GM12891 (cell line): Measurements from ENCODE around the gene MYO7B.

ENCODE experiments used
- DNase-seq: peaks from one replicate; pipeline ENCODE4 v3.0.0; 2011; ENCODE audit warnings: low spot score; ENCODE audit not compliant: insufficient read length
- FAIRE-seq: peaks from 2 replicates; lab custom pipeline; 2011; peaks lifted over from hg19 to GRCh38; lab: Jason Lieb, UNC
- PAX5 ChIP-seq: IDR thresholded peaks from 2 replicates; pipeline ENCODE4 v1.6.1; 2011; ENCODE audit warnings: low read length, moderate library complexity, mild to moderate bottlenecking; ENCODE audit not compliant: insufficient read depth, severe bottlenecking
- POLR2A ChIP-seq: IDR thresholded peaks from 2 replicates; pipeline ENCODE4 v1.6.1; 2011; ENCODE audit warnings: low read depth, low read length, control low read depth
- POLR2AphosphoS5 ChIP-seq: IDR thresholded peaks from 2 replicates; pipeline ENCODE4 v1.6.1; 2011; ENCODE audit warnings: low read depth, low read length, control low read depth
- POU2F2 ChIP-seq: IDR thresholded peaks from 2 replicates; pipeline ENCODE4 v1.6.1; 2011; ENCODE audit warnings: low read depth, mild to moderate bottlenecking, control low read depth, low read length, moderate library complexity
- SPI1 ChIP-seq: IDR thresholded peaks from 2 replicates; pipeline ENCODE4 v1.6.1; 2011; ENCODE audit warnings: low read depth, low read length, control low read depth
- TAF1 ChIP-seq: IDR thresholded peaks from 2 replicates; pipeline ENCODE4 v1.6.1; 2011; ENCODE audit warnings: low read depth, low read length, control low read depth

The MYO7B gene

GRCh38 chr2:127563458-127564428, 28.3 kb downstream of the MYO7B start:
- peak; percentile 81 for DNase-seq
- peak; percentile 96 for FAIRE-seq

GRCh38 chr2:127564429-127565260, 29.2 kb downstream of the MYO7B start:
- DNase-seq: no peak
- FAIRE-seq: peak; percentile 76
- 0 out of 2 replicates have a peak, but pooled peaks have one; percentile 21 for TF ChIP-seq SPI1
- TF ChIP-seq POLR2A: no peak

More at GRCh38 chr2:127563458-127564428, 28.3 kb downstream of the MYO7B start:
- TF ChIP-seq SPI1 (peak; percentile 53; the same call in 1 of the 2 replicates), POU2F2 (no peak; the same call in 1 of the 2 replicates), PAX5 (no peak), POLR2A (no peak)

- FAIRE-seq (no peak), DNase-seq (no peak)
- no peak for TF ChIP-seq POLR2A
- no peak for TF ChIP-seq SPI1
- TF ChIP-seq PAX5: no peak
- TF ChIP-seq POLR2AphosphoS5: no peak
- TF ChIP-seq POU2F2: no peak
- no peak for TF ChIP-seq TAF1
These were observed 30.0 kb downstream of the MYO7B start for GRCh38 chr2:127565261-127566138.

DNA sequence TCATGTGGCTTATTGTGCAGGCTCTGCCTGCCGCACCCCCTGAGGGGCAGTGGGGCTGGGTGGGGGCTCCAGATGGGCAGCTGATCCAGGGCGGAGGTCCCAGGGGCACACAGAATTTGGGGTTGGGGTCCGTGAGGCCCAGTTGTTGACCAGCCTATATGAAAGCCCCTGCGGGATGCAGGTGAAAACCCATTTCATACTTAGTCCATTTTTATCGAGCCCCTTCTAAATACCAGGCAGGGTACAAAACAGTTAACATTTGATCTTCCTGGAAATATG, 30.6 kb downstream of the MYO7B start:
- FAIRE-seq (no peak), DNase-seq (no peak)
- TF ChIP-seq SPI1: no peak
- TF ChIP-seq POLR2AphosphoS5: no peak
- no peak for TF ChIP-seq POU2F2
- no peak for TF ChIP-seq POLR2A
- no peak for TF ChIP-seq PAX5
- TF ChIP-seq TAF1: no peak

DNA sequence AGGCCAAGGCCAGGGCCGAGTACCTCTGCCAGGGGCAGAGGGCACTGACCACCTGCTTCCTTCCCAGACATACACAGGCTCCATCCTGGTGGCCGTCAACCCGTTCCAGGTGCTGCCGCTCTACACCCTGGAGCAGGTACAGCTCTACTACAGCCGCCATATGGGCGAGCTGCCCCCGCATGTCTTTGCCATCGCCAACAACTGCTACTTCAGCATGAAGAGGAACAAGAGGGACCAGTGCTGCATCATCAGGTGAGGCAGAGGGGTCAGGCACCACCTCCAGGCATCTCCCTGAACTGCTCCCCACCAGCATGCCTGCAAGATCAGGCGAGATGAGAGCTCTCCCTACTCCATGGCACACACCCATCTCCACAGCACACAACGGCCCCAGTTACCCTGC, 31.1 kb downstream of the MYO7B start:
- FAIRE-seq (peak; percentile 38), DNase-seq (no peak)
- TF ChIP-seq POU2F2 (no peak), PAX5 (no peak), SPI1 (no peak), POLR2A (no peak), TAF1 (no peak), POLR2AphosphoS5 (no peak)

DNA sequence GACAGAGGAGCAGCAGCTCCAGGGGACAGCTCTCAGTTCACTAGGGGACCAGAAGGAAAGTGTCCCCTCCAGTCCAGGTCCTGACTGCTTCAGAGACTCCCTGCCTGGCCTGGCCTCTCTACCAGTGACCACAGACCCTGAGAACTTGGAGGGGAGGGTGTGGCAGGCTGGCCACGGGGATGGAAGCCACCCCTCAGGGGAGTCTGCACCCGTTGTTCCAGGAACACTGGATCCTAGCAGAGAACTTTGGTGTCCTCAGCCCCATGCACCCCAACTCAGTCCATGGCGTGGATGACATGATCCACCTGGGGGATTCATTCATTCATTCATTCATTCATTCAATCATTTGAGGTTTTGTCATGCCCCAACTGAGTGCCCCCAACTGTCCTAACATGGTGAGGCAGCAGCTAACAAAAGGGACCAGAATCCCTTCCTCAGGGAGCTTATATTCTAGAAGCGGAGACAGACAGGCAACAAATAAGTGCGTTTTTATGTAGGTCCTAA, 31.9 kb downstream of the MYO7B start:
- no peak for DNase-seq
- no peak for TF ChIP-seq POLR2AphosphoS5
- TF ChIP-seq POU2F2: no peak
- TF ChIP-seq SPI1: no peak
- TF ChIP-seq POLR2A: no peak
- TF ChIP-seq TAF1: no peak
- TF ChIP-seq PAX5: no peak
- FAIRE-seq: no peak

GRCh38 chr2:127568128-127568527, 32.6 kb downstream of the MYO7B start:
- no peak for TF ChIP-seq TAF1
- TF ChIP-seq POLR2A: no peak
- FAIRE-seq (no peak), DNase-seq (no peak)

DNA sequence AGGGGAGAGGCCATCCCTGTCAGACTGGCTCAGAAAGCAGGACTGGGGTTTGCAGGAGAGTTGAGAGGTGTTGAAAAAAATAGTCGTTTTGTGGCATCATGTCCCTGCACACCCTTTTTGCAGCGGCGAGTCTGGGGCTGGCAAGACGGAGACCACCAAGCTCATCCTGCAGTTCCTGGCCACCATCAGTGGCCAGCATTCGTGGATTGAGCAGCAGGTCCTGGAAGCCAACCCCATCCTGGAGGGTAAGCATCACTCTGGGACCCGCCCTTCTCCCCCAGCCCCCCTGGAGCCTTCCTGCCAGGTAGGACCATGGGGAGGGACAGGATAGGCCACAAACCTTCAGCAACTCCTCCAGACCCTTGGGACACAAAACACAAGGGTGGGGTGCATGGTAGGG, 34.2 kb downstream of the MYO7B start:
- DNase-seq (no peak), FAIRE-seq (no peak)
- no peak for TF ChIP-seq POLR2A
- TF ChIP-seq PAX5: no peak
- TF ChIP-seq POLR2AphosphoS5: no peak
- TF ChIP-seq SPI1: no peak
- no peak for TF ChIP-seq TAF1
- no peak for TF ChIP-seq POU2F2
